ENCODE measurements around the gene AKAP8.
A peak's percentile ranks its signal among the peaks of the same experiment; 100 is the strongest.
"Not testable (repeated sequence)": the region's sequence is repeated elsewhere in the genome, so short reads cannot be mapped to it uniquely, and the experiment has no call there.

The AKAP8 gene

DNA sequence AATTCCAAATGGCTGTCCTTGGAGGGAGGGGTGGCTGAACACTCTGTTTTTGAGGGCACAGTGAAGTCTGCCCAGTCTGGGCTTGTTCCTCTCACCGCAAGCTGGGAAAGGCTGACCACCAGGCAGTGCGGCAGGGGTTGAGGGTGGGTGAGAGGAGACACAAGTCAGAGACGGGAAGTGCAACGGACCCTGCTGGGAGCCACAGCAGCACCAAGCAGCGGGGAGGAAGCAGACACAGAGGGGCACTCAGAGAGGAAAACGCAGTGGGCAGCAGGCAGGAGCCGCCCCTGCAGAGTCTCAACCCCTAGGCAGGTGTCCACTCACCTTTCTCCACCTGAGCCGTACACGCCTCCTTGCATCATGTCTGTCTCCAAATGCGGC lies 23.6 kb upstream of the AKAP8 start:
- no peak for DNase-seq

DNA sequence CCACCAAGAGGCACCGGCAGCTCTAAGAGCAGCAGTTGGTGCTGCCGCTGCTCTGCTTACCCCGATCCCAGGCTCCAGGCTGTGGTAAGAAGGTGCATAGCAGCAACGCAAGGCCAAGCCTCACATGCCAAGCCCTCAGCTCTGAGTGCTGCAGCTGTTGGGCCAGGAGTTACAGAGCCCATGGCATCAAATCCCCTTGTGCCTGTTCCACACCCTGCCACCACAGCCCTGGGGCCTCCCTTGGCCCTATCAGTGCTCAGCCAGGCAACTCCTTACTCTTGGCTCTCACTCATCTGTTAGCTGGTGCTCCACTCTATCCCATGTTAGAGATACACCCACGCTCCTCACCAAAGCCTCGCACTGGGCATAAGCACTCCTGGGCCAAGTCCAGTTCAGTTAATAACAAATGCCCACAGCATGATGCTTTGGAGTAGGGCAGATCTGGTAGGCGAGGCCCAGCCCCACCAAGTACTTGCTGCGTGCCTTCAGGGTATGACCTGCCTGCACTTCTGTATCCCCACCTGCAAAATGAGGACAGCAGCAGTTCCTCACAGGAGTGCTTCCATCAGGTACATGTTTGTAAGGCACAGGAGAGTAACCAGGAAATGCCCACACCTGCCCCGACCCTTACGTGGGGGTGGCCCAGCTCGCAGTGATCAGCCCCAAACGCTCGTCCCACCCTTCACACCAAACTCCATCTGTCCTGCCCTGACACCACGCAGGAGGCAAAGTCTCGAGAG lies 23.0 kb upstream of the AKAP8 start:
- DNase-seq, result no peak

DNA sequence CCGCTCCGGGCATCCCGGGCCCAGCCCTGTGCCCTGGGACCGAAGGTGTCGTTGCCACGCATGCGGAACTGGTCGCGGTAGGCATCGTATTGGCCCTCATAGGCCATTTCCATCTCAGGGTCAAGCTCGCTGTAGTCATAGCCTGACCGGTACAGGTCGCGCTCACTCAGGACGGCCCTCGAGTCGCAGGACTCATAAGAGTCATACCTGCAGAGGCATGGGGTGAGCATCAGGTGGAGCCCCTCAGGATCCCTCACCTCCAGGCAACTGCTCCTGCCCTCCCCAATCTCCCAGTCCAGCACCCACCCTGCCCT lies 21.8 kb upstream of the AKAP8 start:
- no peak for DNase-seq

DNA sequence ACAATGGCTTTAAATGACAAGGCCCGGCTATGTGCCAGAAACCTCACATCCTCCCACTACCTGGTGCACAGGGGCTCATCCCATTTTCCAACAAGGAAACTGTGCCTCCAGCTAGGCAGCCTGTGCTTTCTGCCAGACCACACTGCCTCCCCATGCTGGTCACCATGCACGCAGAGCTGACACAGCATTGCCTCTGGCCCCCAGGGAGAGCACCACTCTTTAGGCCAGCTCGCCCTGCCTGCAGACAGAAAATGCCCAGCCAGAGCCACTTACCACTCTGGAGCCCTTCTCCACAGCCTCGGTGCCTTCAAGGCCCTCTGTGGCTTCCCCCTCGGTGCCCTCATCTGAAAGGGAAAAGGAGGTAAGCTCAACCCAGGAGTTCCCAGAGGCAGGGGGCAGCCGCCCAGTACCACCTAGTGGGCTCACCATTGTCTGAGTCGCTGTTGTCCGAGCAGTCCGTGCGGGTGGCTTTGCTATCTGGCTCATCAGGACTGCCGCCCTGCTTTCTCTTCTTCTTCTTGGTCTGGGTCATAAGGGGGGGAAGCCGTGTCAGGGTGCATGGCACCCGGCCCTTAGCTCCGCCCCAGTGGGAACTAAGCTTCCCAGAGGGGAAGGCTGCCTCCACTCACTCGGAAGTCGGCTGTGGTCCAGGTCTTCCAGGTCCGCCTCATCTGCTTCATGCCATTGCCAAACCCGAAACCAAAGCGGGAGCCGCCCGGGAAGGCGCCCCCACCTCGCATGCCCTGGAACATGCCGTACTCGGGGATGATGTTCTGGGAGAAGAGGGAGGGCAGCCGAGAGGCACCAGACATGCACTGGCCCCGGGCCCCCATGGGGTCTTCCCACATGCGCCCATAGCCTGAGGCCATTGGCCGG lies 21.2 kb upstream of the AKAP8 start:
- DNase-seq, result no peak

DNA sequence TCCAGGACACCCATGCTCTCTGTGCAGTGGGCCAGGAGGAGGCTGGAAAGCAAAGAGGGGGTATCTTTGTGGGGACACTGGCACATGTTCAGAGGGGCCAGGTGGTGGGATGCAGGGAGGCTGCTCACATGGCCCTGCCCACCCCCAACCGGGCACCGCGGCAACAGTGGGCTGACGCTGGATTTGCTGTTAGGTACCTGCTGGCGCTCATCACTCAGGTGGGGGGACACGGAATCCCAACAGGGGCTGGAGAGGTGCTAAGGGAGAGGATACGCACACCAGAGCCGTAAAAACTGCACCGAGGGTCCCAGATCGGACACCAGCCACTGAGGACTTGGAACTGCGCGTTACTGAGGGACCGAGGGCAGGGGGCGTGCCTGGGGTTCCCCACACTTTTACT lies 20.0 kb upstream of the AKAP8 start:
- DNase-seq, result no peak

DNA sequence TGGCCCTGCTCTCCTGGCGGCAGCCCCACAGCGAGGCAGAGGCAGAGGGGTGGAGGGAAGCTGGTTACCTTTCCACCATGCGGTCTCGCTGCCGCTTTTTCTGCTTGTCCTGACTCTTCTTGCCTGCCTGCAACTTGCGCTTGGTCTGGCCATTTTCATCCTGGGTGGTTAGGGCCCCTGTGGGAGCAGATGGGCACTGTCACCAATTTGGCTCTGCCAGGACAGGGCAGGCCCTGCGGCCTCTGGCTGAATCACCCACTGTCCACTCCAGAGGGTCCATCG lies 19.6 kb upstream of the AKAP8 start:
- DNase-seq, result no peak

DNA sequence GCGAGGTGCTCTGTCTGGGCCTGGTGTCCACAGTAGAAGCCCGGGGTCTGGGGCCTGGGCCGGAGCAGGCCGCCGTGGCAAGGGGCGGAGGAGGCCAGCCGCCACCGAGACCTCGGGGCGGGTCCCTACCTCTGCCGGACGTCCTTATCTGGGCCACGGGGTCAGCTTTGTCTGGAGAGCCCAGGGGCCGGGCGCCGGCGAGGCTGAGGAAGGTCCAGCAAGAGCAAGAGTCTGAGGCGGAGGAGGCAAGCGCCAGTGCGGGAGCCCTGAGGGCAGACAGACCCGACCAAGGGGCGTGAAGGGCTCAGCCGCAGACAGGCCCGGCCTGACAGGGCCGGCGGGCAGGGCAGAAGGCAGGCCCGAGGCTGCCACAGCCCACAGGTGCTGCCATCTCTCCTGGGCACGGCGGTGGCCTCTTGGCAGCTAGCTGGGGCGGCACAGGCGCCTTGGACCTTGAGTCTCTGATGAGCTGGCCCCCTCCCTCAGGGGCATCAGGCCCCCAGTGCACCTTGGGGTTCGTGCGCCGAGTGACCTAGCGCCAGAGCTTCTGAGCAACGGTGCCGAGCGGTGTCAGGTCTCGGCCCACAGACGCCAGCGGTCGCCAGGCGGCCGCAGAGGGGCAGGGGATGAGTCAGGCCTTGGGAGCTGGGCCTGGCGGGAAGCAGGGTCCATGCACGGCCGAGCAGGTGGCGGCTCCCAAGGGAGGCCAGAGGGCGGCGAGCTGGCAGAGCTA lies 19.1 kb upstream of the AKAP8 start:
- no peak for DNase-seq

DNA sequence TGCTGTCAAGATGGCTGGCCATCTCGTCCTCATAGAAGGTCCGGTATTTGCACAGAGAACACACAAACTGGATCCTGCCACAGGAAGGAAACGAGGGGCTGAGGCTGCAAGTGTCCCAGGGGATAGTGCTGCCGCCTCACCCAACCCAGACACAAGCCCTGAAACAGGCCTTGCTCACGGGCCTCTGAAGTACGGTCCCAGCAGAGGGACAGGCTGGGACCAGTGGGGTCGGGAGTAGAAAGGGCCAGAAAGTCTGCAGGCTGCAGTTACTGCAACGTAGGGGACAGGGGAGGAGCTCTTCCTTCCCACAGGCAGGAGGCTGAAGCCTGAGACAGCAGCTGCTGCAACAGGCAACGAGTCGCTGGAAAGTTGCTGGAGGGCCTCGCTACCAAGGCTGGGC lies 18.2 kb upstream of the AKAP8 start:
- no peak for DNase-seq

DNA sequence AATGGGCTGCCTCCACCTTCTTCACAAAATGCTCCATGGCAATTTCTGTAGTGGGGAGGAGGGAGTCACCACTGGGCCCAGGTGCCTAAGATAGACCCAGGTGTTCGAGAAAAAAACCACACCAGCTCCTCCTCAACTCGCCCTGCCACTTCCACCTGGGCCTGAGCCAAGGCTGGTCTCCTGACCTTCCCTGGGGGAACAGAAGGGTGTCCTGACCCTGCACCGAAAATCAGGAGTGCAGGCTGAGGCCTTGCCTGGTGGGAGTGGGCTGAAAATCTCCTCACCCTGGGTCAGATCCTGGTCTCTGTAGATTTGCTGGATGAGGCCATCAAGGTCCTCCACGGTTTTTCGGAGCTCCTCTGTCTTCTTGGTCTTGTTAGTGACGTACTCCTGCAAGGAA lies 17.6 kb upstream of the AKAP8 start:
- DNase-seq, result no peak

DNA sequence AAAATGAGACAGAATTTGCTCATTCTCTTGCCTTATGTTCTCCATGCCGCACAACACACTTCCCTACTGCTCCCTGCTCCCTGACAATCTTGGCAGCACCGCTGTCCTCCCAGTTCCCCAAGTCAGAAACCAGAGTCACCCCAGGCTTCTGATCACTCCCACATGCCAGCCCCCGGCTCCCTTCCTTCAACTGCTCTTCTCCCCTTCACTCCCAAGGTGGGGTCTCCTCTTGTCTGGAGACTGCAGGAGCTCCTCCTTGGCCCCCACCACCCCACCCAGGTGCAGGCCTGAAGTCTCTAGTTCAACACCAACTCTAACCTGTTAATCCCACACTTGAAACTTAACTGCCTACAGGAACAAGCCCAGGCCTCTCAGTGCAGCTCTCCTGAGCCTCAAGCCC lies 16.8 kb upstream of the AKAP8 start:
- DNase-seq, result no peak

DNA sequence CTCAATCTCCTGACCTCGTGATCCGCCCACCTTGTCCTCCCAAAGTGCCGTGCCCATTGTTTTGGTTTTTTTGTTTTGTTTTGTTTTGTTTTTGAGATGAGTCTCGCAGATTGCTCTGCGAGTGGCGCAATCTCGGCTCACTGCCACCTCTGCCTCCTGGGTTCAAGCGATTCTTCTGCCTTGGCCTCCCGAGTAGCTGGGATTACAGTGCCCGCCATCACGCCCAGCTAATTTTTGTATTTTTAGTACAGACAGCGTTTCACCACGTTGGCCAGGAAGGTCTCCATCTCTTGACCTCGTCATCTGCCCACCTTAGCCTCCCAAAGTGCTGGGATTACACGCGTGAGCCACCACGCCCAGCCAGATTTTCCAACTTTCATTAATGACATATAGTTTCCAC lies 15.7 kb upstream of the AKAP8 start:
- DNase-seq, result not testable (repeated sequence)

DNA sequence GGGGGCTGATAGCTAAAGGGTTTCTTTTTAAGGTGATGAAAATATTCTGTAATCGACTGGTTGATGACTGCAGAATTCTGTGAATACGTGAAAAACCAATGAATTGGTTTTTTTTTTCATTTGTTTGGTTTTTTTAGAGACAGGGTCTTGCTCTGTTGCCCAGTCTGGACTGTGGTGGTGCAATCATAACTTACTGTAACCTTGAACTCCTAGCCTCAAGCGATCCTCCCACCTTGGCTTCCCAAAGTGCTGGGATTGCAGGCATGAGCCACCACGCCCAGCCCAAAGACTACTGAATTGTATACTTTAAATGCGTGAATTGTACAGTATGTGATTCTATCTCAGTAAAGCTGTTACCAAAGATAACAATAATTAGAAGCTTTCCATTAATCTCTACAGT lies 14.8 kb upstream of the AKAP8 start:
- no peak for DNase-seq

DNA sequence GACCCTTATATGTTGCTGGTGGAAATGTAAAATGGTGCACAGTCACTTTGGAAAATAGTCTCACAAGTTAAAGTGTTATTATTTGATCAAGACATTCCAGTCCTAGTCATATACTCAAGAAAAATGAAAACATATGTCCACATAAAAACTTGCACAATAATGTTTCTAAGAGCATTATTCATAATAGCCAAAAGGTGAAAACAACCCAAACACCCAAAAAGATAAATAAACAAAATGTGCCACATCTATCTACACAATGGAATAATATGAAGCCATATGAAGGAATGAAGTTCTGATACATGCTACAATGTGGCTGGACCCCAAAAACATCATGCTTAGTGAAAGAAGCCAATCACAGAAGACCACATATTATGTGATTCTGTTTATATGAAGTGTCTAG lies 14.4 kb upstream of the AKAP8 start:
- DNase-seq, result peak; percentile 44

DNA sequence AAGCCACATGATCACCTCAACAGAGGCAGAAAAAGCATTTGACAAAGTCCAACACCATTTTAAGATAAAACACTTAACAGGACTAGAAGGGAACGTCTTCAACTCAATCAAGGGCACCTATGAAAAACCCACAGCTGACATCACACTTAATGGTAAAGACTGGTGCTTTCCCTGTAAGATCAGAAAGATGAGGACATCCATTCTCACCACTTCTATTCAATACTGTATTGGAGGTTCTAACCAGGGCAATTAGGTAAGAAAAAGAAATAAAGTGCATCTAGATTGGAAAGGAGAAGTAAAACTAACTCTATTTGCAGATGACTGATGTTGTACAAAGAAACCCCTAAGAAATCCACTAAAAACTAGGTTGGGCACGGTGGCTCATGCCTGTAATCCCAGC lies 11.2 kb upstream of the AKAP8 start:
- DNase-seq, result no peak

DNA sequence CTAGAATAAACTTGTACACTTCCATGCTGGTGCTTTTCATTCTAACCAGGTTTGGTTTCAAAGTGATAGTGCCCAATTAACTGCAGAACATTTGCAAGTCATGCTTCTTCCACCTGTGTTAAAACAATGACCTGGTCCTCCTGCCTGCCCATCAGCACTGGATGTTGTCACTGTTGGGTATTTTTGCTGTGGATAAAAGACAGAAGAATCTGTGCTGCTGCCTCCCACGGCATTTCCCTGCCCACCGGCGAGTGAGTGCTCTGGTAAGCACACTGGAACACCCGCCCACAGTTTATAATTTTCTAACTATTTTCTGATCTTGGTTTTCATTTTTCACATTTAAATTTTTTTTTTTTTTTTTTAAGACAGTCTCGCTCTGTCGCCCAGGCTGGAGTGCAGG lies 2.3 kb upstream of the AKAP8 start:
- no peak for DNase-seq

DNA sequence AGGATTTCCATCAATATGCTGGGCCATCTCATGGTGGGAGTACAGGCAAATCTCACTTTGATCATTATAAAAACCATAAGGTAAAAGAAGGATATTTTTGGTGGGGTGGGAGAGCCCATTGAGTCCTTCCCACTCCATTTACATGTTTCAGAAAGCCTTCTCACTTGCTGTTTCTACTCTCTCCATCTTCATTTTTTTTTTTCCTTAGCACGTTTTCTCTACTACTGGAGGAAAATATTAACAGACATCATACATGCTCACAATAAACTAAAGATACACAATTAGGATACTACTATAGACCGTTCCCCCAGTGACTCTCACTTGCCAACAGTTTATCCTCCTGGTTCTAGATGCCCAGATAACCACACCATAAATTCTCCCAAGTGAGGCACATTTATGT lies 1.8 kb upstream of the AKAP8 start:
- no peak for DNase-seq

DNA sequence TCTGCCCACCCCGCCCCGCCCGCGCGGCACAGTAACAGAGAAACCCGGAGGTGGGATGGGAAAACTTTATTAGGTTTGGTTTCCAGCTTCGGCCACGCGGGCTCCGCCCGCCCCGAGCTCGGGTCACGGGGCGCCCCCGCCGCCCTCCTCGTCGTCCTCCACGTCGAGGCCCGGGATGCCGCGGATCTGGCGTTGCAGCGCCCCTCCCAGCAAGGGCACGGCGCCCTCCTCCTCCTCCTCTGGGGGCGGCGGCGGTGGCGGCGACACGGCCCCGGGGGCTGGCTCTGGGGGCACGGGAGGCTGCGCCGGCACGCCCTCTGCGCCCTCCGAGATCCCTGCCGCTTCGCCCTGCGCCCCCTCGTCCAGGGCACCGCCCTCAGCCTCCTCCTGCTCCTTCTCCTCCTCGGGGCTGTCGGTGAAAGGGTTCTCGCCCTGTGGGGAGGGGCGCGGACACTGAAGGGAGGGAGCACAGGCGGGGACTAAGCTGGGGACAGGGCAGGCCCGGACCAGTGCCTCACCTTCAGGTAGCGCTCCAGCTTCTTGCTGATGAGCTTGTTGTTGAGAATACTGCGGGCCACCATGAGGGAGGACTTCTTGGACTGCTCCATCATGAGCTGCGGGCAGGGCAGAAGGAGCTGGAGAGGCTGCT lies 536 bp upstream of the AKAP8 start:
- DNase-seq, result peak; percentile 45

DNA sequence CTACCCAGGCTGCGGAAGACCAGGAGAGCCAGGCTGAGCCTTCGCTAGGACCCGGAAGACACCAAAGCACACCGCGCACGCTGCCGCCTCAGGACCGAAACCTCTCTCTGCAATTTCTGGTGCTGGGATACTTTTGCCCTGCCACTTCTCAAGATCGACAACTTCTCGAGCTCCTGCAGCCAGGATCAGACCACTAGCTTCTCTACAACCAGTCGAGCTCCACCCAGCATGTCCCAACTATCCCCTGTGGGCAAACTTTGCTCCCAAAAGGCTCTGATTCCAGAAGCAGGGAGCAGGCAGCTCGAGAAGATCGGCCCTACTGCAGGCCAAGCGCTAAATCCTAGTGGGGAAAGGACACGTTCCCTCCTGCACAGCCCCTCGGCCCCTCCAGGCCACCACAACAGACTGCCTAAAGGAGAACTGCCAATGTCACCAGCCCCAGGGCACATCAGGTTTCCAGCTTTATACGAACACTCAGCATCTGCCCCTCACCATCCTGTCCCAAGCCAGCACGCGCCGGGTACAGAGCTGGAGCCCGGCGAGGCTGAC lies 979 bp downstream of the AKAP8 start:
- peak; percentile 41 for DNase-seq

DNA sequence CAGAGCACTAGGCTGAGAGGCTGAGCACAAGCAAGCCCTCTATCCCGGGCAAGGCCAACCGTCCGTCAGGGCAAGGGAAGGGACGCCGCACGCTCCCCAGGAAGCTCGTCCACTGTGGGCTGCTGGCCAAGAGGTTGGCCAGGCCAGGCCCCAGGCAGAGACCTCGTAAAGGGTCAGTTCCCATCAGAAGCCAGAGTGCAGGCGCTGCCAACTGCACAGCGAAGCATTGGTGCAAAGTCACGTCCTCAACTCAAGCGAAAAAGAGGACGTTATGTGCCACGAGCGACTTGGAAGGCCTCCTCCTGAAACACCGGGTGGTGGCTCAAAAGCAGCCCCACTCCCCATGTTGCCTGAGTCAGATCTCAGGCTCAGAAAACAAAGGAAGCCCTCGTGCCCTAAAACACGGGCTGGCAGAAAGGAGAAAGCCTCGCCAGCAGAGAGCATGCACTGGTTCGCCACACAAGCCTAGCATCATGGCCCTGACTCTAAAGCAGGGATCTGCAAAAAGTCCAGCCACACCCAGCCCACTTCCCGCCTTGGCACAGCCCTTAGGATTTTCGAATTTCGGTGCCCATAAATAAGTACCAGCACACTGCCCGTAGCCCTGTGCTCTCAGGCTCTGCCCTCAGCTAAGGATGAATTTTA lies 4.7 kb downstream of the AKAP8 start:
- DNase-seq, result no peak

DNA sequence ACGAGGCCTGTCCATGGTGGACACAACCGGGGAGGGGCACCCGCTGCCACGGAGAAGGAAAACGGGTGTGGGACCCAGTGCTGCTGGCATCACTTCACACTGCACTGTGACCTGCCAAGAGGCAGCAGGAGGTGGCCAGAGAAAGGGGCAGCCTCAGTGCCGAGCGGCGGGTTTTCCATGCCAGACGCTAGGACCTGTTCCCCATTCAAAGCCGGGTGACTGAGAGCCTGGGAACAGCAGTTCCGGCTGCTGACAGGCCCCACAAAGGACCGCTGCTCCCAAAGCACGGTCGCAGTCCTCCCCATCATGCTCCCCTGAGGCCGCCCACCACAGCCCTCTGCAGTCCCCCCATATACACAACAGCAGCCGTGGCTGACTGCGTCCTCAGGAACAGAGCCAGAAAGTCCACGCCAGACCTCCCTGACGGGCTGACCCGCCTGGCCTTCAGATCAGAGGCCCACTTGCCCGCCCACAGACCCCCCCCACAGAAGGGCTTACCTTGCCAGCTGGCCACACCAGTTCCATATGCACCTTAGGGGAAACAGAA lies 5.4 kb downstream of the AKAP8 start:
- no peak for DNase-seq

DNA sequence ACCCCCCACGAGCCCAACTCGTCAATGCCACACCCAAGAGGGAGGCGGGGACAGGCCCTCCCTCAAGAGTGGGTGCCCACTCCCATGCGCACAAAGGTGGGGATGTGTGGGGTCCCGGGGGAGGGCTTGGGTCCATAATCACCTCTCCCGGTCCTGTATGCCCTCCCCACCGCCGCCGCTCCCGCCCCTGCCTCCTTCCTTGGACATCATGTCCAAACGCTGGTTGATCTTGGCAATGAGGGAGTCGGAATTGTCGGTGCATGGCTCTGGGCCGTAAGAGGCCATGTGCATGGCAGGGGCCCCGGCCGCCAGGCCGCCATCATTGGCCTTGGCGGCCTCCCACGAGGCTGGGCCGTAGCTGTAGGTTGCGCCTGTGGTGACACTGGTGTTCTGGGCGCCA lies 5.9 kb downstream of the AKAP8 start:
- DNase-seq, result no peak

DNA sequence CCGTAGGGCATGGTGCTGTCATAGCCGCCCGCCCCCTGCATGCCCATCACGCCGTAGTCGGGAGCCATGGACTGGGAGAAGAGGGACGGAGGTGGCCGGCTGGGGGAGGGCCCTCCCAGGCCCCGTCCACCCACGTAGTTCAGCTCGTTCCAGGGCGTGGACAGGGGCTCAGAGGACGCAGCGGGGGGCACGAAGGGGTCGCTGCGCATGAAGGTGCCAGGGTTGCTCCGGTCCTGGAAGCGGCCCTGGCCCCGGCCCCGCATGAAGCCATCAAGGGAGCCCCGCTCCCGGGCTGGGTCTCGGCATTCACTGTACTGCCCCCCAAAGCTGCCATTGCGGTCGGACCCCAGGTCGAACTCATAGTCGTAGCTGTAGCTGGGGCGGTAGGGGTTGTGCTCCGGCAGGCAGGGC lies 6.7 kb downstream of the AKAP8 start:
- no peak for DNase-seq

Measured in fibroblast of skin of scalp (primary cell).